HG03066 (cell line): Measurements from ENCODE around the gene ALG14.

Experiments
- ATAC-seq: cut with Tn5 transposase; IDR thresholded peaks from one replicate; pipeline ENCODE4 v1.9.1; 2021; ENCODE audit warnings: low read depth; ENCODE audit not compliant: unreplicated experiment

The ALG14 gene

DNA sequence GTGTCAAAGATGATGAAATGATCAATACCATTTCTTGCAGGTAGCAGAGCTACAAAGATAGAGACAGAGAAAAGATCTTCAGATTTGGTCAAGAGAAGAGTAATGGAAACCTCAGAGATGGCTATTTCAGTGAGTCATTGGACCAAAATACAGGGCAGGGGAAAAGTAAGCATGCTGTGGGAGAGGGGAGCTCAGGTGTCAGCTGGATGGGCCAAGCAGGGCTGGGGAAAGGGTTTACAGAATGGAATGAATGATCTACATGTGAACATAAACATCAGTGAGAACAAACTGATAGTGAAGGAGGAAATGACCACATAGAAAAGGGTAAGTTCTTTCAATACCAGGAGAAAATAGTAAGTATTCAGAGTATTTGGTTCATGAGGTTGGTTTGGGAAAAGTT is 84.4 kb downstream of the ALG14 start:
- ATAC-seq: no peak

DNA sequence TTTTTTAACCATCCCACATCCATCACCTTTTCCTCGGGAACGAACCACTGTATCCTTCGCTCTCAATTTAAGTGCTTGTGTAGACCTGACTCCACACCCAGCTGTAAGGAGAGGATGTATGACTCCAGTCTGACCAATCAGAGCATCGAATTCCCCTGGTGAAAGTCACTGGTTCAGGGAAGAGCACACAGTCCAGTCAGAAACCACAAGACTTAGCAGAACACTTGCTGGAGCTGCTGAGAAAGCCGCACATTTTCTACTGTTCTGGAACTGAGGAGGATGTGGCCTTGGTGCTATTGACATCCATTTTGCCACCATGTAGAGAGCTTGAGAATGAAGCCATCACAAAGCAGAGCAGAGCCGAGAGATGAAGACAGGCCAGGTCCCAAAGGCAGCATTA is 86.0 kb downstream of the ALG14 start:
- no peak for ATAC-seq

DNA sequence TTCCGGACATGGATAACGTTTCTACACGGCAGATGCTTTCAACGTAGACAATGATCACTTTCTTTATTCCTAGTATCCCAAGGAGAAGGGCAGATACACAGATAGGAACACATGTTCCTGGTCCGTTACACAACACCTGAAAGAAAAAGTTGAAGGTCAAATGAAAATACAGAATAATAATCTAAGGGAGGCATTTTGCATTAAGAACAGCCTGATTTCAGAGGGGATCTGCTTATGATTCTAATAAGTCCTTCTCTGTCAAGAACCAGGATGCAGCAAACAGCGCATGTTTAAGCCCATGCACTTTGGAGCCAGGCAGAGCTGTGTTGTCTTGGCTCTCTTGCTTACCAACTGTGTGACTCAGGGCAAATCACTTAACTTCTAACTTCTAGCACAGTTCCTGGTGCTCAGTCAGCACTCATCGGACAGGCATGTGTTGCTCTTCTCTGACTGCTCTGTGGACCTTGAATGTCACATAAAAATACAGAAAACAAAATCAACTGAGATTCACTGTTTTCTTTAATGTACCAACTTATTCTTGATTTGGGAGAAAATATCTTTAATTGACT is 89.5 kb downstream of the ALG14 start:
- ATAC-seq: no peak

DNA sequence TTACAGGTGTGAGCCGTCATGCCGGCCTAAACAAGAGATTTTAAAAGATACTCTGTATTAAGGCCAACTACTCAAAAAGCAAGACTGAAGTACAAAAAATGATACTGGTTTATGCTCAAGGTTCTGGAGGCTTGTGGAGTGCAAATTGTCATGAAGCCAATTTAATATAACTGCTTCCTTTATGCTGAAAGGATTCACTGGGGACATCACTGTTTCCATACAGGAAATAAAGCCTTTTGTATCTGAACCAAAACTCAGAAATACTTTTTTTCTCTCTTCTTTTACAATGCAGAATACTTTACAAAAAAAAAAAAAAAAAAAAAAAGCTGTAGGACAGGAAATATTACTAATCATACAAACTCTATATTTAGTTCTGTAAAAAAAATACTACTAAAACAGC is 90.4 kb downstream of the ALG14 start:
- ATAC-seq: no peak

DNA sequence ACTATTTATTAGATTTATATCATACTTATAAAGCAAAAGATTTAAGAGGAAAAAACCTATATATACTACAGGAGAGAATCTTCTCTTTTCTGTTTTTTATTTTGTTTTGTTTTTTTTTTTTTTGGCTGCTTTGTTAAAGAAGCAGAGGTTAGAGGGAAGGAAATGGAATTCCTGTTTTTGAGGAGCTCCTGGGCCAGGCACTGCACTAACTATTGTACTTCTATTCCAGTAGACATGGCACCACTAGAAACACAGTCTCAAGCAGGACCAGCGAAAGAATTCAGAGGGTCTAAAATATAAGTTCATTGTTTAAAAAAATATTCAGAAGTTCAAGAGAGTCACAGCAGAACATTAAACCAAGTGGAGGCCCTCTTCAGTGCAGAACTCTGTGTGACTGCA is 91.2 kb downstream of the ALG14 start:
- ATAC-seq: no peak

DNA sequence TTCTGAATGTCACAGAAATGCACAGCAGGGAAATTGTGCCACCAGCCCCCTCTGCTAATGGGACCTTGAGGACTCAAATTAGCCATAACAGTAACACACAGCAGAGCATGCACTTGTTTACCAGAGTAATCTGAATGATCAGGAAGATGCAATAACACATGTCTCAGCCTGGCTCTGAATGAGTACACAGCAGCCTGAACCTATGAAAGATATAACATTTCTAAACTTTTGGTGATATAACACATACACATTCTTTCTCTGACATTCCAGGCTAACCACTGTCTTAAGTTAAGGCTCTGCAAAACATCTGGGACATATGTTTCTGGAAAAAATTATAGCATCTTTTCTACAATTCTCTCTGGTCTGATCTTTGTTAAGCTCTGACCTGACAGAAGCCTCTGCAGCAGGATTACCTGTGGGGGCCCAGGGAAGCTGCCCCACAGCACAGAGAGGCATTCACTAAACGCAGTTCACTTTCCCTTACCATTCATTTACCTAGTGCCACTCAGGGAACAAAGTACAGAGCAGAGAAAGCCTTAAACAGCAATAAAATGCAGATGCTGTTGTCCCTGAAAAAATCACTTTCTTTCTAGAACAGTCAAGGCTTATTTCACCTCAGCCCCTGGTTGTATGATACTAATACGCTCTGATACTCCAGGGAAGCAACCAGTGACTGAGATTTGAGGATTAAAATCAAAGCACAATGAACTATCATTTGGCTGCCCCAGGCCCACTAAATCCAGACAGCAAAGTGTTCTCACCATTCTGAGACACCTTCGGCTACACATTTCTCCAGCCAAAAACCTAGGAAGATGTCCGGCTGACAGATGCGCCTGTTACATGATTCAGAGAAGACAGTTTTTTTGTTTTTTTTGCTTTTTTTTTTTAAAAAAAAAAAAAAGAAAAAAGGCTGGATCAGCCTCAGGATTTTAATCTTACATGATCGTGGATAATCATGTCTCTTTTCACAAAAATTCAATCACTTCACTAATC is 91.9 kb downstream of the ALG14 start:
- ATAC-seq: no peak

DNA sequence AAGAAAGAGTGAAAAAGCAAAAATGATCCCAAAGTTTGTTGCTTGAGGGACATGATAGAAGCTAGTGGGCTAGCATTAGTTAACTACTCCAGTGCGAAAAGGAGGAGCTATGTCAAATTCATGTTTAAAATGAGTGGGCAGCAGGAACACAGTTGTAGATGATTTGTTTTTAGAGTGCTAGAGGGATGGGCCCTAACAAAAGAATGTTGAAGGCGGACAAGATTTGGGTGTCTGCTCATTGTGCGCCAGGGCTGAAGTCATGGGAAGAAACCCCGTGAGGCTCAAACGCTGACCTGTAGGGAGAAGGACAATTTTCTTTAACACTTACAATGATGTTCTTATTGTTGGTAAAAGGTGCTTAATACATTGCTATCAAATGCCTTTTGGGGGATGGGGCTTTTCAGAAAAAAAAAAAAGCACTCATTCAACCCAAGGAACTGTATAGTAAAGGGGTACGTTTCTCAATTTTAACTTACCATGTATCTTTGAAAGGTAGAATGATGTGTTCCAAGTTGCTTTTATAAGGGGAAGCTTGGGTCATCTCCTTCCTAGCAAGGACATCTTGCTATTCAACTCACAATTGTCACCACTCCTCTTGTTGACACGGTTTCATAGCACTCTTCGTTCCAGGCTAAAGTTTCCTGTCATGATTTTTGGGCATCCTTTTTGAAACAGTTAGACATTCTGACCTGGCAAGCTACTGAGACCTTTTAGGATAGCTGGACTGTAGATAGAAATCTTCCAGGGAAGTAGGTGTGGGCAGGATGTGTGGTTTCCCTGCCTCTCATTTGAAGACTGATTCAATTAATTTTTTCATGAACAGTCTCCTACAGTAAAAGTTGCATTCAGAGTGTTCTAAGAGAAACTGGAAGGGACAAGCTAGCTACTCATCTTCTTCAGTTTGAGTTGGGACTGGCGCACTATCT is 92.8 kb downstream of the ALG14 start:
- ATAC-seq: no peak

DNA sequence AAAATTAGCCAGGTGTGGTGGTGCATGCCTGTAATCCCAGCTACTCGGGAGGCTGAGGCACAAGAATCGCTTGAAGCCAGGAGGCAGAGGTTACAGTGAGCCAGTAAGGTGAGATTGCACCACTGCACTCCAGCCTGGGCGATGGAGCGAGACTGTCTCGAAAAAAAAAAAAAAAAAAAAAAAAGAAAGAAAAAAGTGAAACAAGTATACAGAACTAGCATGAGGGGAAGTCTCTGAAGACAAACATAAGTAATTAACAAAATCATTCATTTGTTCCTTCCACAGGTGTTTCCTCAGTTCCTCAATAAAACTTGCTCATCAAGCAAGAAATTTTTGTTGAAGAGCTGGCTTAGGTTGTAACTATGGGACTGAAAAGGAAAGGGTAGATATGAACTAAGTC is 93.6 kb downstream of the ALG14 start:
- no peak for ATAC-seq

DNA sequence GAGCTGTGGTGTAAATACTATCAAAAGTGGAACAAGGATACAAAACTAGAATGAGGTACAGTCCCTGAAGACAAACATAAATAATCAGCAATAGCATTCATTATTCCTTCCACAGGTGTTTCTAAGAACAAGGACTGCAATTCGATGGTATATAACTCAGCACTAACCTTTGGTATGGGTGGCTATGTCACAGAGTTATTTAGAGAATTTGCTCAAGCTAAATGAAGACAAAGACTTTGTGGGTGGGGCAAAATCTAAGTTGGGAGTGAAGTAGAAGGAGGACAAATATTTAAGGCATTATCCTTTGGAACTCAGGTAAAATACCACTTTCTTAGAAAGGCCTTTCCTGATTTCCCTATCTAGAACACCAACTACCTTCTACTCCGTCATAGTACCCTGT is 94.3 kb downstream of the ALG14 start:
- no peak for ATAC-seq

DNA sequence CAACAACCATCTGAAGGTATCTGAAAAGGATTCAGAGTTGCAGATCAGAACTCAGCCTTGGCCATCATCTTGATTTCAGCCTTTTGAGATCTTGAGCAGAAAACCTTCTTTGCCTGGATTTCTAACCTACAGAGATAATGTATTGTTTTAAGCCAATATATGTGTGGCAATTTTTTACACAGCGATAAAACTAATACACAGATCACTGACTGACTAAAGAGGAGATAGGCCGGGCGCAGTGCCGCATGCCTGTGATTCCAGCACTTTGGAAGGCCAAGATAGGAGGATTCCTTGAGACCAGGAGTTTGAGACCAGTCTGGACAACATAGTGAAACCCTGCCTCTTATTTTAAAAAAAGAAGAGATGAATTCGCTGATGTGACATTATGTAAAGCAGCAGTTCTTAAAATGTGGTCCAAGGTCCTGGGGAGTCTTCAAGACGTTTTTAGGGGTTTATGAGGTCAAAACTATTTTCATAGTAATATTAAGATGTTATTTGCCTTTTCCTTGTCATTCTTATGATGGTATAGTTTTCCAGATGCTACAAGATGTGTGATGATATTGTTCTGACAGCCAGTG is 95.7 kb downstream of the ALG14 start:
- no peak for ATAC-seq

DNA sequence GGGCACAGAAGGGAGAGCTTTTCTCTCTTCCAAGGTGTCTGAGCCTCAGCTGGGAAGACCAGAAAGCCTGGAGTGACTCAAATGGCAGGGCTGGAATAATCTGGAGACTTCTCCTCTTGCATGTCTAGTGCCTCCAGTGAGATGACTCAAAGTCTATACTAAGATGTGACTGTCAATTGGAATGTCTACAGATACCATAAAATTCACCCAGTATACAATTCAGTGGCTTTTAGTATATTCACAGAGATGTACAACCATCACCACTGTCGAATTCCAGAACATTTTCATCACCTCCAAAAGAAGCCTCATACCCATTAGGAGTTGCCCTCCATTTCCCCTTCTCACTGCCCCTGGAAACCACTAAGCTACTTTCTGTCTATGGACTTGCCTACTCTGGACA is 97.9 kb downstream of the ALG14 start:
- no peak for ATAC-seq

DNA sequence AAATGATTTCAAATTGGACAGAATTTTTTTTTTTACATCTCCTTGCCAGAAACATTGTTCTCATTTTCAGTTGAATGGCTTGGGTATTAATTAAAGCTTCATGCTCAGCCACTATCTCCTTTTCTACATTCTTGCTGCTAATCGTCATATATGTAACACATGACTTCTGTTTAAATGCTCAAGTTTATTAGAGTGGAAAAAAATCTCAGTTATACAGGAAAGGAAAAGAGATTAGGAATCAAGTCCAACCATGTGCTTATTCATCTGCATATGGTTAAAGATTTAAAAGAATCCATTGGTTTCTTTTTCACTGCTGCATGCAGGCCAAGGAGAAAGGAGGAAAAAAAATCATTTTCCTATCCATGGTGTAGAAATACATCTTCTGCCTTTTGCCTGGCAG is 98.5 kb downstream of the ALG14 start:
- ATAC-seq: no peak

DNA sequence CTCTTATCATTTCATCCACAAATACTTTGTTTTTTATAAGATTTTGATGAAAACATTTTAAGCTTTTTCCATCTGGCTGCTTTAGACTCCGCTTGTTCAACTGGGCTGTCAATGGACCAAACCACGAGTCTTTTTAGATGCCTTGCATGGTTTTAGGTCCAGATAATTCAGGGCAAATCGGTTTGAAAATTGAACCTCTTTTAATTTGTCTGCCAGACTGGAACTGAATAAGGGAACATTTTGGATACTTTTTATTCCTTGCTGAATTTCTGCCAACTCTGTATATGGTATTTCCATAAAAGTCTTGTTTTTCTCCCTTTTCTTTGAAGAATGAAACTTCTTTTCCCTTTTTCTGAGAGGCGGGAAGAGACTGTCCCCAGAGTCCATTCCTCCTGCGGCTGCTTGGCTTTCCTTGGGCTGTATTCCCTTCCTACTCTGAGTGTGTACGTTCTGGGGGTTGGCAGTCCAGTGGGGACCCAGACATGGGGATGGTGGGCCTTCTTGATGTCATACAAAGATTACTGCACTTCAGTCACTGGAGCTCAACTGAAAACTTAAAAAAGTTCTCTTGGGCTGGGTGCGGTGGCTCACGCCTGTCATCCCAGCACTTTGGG is 99.3 kb downstream of the ALG14 start:
- no peak for ATAC-seq

DNA sequence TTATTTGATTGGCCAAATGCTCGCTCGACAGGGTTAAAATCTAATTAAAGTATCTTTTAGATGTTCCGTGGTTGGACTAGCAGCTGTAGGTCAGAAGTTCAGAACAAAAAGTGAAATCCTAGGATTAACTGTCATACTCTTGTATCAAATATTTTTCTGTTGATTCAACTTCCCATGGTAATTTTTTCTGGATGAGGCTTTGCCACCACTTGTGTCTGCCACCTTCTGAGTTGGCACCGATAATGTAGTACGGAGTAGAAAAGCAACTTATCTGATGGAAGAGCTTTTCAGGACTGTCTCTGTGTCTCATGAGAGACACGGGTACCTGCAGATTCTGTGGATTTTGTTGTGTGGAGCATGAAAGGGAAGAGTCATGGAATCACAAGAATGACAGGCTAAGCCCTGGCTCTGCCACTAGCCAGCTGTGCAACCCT is 101.2 kb downstream of the ALG14 start:
- ATAC-seq: no peak

DNA sequence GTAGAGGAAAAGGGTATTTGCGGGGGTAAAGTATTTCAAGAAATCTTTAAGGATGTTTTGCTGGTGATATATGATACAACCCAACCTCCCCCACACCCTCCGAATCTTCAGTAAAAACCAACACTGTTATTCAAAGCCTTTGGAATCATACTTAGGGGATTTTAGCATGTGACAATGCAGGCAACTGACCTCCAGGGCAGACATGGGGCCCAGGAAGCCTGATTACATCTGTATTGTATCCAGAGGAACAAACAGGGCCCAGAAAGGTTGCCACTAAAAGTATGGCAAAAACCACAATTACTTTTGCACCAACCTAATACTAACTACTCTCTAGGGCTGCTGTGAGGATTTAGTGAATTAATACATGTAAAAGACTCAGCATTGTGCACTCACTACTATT is 102.0 kb downstream of the ALG14 start:
- ATAC-seq: no peak

DNA sequence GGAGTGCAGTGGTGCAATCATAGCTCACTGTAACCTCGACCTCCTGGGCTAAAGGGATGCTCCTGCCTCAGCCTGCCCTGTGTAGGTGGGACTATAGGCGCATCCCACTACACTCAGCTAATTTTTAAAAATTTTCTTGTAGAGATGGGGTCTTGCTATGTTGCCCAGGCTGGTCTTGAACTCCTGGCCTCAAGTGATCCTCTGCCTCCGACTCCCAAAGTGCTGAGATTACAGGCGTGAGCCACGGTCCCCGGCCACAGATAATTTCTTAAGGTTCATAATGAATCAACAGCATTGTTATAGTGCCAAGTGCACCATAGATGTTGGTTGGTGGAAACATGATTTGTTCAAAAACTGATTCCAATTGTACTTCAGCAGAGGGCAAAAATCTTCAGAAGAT is 103.6 kb downstream of the ALG14 start:
- ATAC-seq: no peak

DNA sequence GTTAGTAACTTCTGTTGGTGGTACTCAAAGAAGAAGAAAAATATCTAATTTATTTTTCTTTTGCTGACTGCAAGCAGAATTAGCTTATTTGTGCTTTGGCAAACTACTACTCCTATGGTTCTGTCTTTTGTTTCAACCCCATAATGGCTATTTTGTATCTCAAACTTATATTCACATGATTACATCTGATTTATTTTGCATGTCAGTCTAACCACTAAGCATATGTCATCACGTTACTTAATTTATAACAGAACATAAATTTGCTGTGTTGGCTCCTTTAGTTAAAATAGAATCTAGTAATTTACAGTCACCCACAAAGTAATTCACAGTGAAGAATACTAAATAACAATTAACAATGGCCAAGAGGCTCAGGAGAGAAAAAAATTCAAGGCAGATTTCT is 106.7 kb downstream of the ALG14 start:
- no peak for ATAC-seq

DNA sequence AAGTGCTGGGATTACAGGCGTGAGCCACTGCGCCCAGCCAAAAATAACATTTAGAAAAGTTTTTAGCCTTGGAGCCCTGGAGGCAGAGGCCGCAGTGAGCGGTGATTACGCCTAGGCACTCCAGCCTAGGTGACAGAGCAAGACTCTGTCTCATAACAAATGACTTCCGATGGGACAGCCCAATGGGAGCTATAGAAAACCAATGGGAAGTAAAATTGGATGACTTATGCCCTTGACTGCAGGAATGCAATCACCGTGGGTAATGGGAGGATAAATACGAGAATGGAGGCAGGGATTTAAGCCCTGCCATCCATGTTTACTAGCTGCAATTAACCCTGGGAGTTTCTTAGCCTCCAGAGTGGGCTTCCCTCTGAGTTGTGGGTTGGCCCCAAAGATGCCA is 108.9 kb downstream of the ALG14 start:
- ATAC-seq: no peak

DNA sequence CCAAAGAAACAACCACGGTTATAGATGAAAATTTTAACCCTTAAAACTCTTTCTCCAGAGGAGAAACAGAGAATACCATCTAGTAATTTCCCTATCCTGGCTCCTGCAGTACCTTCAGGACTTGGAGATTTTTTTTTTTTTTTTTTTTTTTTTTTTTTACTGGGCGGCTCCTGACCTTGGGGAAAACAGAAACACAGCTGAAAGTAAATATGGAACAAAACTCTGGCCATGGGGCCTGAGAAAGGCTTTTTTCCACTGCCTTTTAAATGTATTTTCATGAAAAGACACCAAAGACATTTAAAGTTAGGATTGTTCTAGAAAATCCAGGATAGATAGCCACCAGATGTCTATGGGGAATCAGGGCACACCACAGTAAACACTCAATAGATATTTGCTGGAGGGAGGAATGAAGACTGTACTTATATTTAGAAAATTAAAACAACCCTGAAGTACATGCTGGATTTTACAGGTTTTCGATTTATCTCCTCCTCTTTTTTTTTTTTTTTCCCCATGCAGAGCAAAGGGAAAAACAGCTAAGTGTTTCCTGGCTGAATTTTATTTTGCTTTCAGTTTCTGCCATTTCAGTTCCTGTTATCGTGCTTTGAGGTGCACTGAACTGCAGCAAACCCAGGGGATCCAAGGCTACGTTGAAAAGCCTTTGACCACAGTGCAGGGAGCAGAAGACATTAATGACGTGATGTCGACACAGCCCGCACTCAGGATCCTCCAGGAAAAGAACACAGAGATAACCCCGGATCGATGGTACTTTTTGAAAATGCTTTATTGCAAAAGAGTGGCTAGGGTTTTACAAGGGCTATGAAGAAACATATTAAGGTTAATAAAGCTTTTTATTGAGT is 110.1 kb downstream of the ALG14 start:
- ATAC-seq: peak; percentile 93
